HCT116 (cell line): ENCODE results near the gene DAPK2. TPM values are rescaled to one million over a fixed set of nuclear protein-coding genes. Genes with fewer than 3 reads are reported as not detected.

Experiments used
- ATAC-seq: fragments of 200-7000 bp; cut with Tn5 transposase; 2 replicates; pipeline ENCODE4 v1.9.1; 2020; ENCODE audit warnings: mild to moderate bottlenecking, moderate library complexity
- BruUV-seq: library from RNA; stranded (reverse); fragments of 400-500 nt; replicated peaks from 2 replicates; lab custom pipeline; 2021; lab: Mats Ljungman, UMichigan
- CTCF ChIA-PET: fragments of 300-600 bp; sonication (Branson Sonifier 250); formaldehyde crosslinking; loops from one replicate; lab custom pipeline; 2021; ENCODE audit warnings: antibody characterized with exemption; lab: Charles Lee
- POLR2A ChIA-PET: fragments of 300-600, 350-600 bp; sonication (Branson Sonifier 250); formaldehyde crosslinking; loops from one replicate; lab custom pipeline; 2021; ENCODE audit warnings: antibody characterized with exemption; lab: Charles Lee
- RAD21 ChIA-PET, 2 experiments: fragments of 300-600 bp; sonication (Branson Sonifier 250); formaldehyde crosslinking; loops; one replicate each; lab custom pipeline; 2023; ENCODE audit warnings: low total read pairs in 2 of 2; ENCODE audit not compliant: uncharacterized antibody in 2 of 2, unreplicated experiment in 2 of 2, low non-redundant PET in 1 of 2; lab: Charles Lee
- DNase-seq: peaks from one replicate; pipeline ENCODE4 v3.0.0-alpha.2; 2010; ENCODE audit warnings: low read depth, low spot score
- H2AFZ ChIP-seq: fragments of 200-600 bp; shearing (Covaris generic), sonication (generic); 2 replicates; pipeline ENCODE4 v1.6.1; 2017; ENCODE audit warnings: low read depth, mixed run types, mixed read lengths, antibody characterized with exemption, low read length; ENCODE audit not compliant: poor library complexity, severe bottlenecking
- H3K27ac ChIP-seq: 2 replicates; pipeline ENCODE4 v1.5.1; 2012; ENCODE audit warnings: low read depth, low read length
- H3K27me3 ChIP-seq: fragments of 200-600 bp; sonication (generic); 2 replicates; pipeline ENCODE4 v1.6.1; 2016; ENCODE audit warnings: mixed run types, low read length, mixed read lengths; ENCODE audit not compliant: insufficient read depth
- H3K36me3 ChIP-seq, 2 experiments: fragments of 200-500 bp in 1 of 2; fragments of 200-600 bp in 1 of 2; sonication (Bioruptor generic) in 1 of 2; sonication (generic) in 1 of 2; 2 replicates each; pipeline versions ENCODE4 v1.5.1 to v1.6.1; 2014 to 2016; ENCODE audit warnings: low read length in 2 of 2, inconsistent platforms in 1 of 2, mixed read lengths in 1 of 2, mixed run types in 1 of 2; ENCODE audit not compliant: insufficient read depth in 2 of 2, control insufficient read depth in 1 of 2
- H3K4me1 ChIP-seq, 2 experiments: fragments of 200-600 bp in 1 of 2; sonication (generic) in 1 of 2; 2 replicates each; pipeline versions ENCODE4 v1.5.1 to v1.6.1; 2012 to 2017; ENCODE audit warnings: low read length in 2 of 2, inconsistent platforms in 1 of 2, mild to moderate bottlenecking in 1 of 2, mixed read lengths in 1 of 2, mixed run types in 1 of 2, moderate library complexity in 1 of 2; ENCODE audit not compliant: insufficient read depth in 2 of 2, control insufficient read depth in 1 of 2
- H3K4me2 ChIP-seq: fragments of 200-600 bp; sonication (generic); 2 replicates; pipeline ENCODE4 v1.6.1; 2017; ENCODE audit warnings: mixed run types, low read length, mixed read lengths
- H3K4me3 ChIP-seq, 2 experiments: fragments of 200-600 bp in 1 of 2; sonication (generic) in 1 of 2; replicated peaks in 1 of 2; 2 replicates each; pipeline ENCODE4 v1.5.1; 2011 to 2016; ENCODE audit warnings: low read length in 2 of 2, control low read depth in 1 of 2, low read depth in 1 of 2, mild to moderate bottlenecking in 1 of 2, mixed read lengths in 1 of 2, mixed run types in 1 of 2
- H3K79me2 ChIP-seq: fragments of 200-600 bp; sonication (generic); 2 replicates; pipeline ENCODE4 v1.6.1; 2017; ENCODE audit warnings: mild to moderate bottlenecking, mixed run types, low read length, moderate library complexity, mixed read lengths; ENCODE audit not compliant: insufficient read depth
- H3K9ac ChIP-seq: fragments of 200-600 bp; sonication (generic); 2 replicates; pipeline ENCODE4 v1.6.1; 2016; ENCODE audit warnings: low read length, mixed read lengths
- H3K9me2 ChIP-seq: fragments of 200-600 bp; sonication (generic), shearing (Covaris generic); 2 replicates; pipeline ENCODE4 v1.6.1; 2017; ENCODE audit warnings: mixed run types, mild to moderate bottlenecking, moderate library complexity; ENCODE audit not compliant: insufficient read depth
- H3K9me3 ChIP-seq, 2 experiments: fragments of 200-500 bp in 1 of 2; fragments of 200-600 bp in 1 of 2; sonication (Bioruptor generic) in 1 of 2; sonication (generic) in 1 of 2; 2 replicates each; pipeline ENCODE4 v1.6.1; 2014 to 2017; ENCODE audit warnings: low read length in 2 of 2, mixed read lengths in 2 of 2, inconsistent platforms in 1 of 2, low read depth in 1 of 2, mild to moderate bottlenecking in 1 of 2, mixed run types in 1 of 2, moderate library complexity in 1 of 2; ENCODE audit not compliant: control insufficient read depth in 1 of 2, insufficient read depth in 1 of 2
- H4K20me1 ChIP-seq: fragments of 200-600 bp; sonication (generic), shearing (Covaris generic); 2 replicates; pipeline ENCODE4 v1.6.1; 2017; ENCODE audit warnings: mixed run types, mild to moderate bottlenecking, moderate library complexity; ENCODE audit not compliant: insufficient read depth
- ELF1 ChIP-seq: IDR thresholded peaks from 2 replicates; pipeline ENCODE4 v1.6.1; 2012; ENCODE audit warnings: low read depth, borderline replicate concordance
- SRF ChIP-seq: IDR thresholded peaks from 2 replicates; pipeline ENCODE4 v1.6.1; 2012; ENCODE audit warnings: low read depth
- intact Hi-C: fragments of 100-400 bp; cut with micrococcal nuclease; formaldehyde crosslinking; loops from 2 replicates; pipeline ENCODE4 v1.10.0; 2022
- total RNA-seq: library from RNA; stranded (reverse); gene quantifications from one replicate; pipeline ENCODE4 v1.2.1, GENCODE V29; 2021; ENCODE audit not compliant: unreplicated experiment
- TF ChIP-seq, protein P1 (sequence below), 3 experiments: fragments of 200-600 bp in 1 of 3; sonication (generic) in 1 of 3; IDR thresholded peaks in 2 of 3; conservative IDR thresholded peaks in 1 of 3; 2 replicates each; pipeline ENCODE4 v1.5.1; 2012 to 2017; ENCODE audit warnings: low read depth in 2 of 3, low read length in 2 of 3, antibody characterized with exemption in 1 of 3, borderline replicate concordance in 1 of 3, control low read depth in 1 of 3, mild to moderate bottlenecking in 1 of 3, mixed read lengths in 1 of 3, mixed run types in 1 of 3, moderate library complexity in 1 of 3; ENCODE audit not compliant: insufficient read depth in 1 of 3
- TF ChIP-seq, protein P2 (sequence below): IDR thresholded peaks from 2 replicates; pipeline ENCODE4 v1.6.1; 2012

Gene DAPK2
- total RNA-seq, 1 experiment from 2014 or later, result 4.8 TPM

DNA sequence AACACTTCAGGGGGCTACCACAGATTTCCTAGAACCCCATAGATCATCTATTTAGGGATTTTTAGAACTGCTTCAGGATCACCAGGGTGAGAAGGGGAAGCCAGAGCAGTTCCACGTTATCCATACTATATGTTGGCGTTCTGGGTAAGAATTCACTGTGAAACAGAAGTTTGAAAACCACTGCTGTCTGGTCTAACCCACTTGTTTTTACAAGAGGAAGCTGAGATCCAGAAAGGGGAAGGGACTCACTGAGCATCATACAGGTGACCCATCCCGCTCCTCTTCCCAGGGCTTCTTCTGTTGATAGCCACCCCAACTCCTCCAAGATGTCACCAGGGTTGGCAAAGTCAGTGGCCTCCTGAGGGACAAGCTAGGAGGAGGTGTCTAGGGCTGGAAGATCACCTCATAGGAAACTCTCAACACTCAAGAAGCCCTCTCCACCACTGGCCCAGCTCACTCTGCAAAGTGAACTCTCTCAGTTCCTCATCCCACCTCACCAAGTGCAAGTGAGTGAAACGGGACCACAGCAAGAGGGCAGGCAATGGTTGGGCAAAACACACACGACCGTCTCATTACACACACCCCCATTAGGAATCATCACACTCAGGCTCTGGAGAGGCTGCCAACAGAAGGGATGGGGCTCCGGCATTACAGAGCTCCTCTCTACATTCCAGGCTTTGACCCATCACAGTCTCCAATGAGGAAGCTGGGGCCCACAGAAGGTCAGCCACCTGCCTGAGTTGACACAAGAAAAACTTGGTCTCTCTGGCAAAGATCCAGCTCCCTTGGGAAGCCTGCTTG, 1.8 kb downstream of the DAPK2 start:
- ATAC-seq, result no peak
- TF ChIP-seq, protein P1, sequence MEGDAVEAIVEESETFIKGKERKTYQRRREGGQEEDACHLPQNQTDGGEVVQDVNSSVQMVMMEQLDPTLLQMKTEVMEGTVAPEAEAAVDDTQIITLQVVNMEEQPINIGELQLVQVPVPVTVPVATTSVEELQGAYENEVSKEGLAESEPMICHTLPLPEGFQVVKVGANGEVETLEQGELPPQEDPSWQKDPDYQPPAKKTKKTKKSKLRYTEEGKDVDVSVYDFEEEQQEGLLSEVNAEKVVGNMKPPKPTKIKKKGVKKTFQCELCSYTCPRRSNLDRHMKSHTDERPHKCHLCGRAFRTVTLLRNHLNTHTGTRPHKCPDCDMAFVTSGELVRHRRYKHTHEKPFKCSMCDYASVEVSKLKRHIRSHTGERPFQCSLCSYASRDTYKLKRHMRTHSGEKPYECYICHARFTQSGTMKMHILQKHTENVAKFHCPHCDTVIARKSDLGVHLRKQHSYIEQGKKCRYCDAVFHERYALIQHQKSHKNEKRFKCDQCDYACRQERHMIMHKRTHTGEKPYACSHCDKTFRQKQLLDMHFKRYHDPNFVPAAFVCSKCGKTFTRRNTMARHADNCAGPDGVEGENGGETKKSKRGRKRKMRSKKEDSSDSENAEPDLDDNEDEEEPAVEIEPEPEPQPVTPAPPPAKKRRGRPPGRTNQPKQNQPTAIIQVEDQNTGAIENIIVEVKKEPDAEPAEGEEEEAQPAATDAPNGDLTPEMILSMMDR (IDR thresholded peaks at IDR 0.05 in 2 of 3, conservative IDR thresholded peaks at IDR 0.05 in 1 of 3; ENCODE audit: borderline replicate concordance in 1 of 3, insufficient read depth in 1 of 3, low read depth in 2 of 3, low read length in 2 of 3), result no peak
- TF ChIP-seq, protein P2, sequence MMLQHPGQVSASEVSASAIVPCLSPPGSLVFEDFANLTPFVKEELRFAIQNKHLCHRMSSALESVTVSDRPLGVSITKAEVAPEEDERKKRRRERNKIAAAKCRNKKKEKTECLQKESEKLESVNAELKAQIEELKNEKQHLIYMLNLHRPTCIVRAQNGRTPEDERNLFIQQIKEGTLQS, result no peak
- TF ChIP-seq ELF1, result no peak
- no peak for TF ChIP-seq SRF
- TF ChIP-seq, all 23 proteins: peak for 0
- Histone ChIP-seq H3K9me2 (no peaks in the 10 kb centered on the region), H3K79me2 (no peaks in the 10 kb centered on the region), H3K4me2 (no peak overlapping the region), H3K27ac (no peak overlapping the region), H3K36me3 (no peaks in the 10 kb centered on the region), H3K27me3 (no peaks in the 10 kb centered on the region), H3K9me3 (no peaks in the 10 kb centered on the region), H3K4me3 (no peak overlapping the region), H4K20me1 (no peaks in the 10 kb centered on the region), H2AFZ (no peak overlapping the region), H3K4me1 (peaks cover 5 to 14% of the 10 kb centered on the region in 2 experiments; a peak in 2 of 4 replicates), H3K9ac (no peak overlapping the region)
- POLR2A ChIA-PET, result no interaction called here
- BruUV-seq, result no TSS peak
- CTCF ChIA-PET, result interaction anchor here (2.3 kb wide), 1 partner anchor 435 kb away, joined by 17 read pairs; no protein-coding TSS in a partner anchor
- DNase-seq, result no peak
- RAD21 ChIA-PET, result no interaction called here
- intact Hi-C loops, result loop anchor here (5.0 to 10.0 kb wide), 2 partner anchors 130 to 292 kb away; no protein-coding TSS in a partner anchor
